ENCODE data around the gene TSPEAR. TPM values are rescaled to one million over a fixed set of nuclear protein-coding genes. Genes with fewer than 3 reads are reported as not detected.

TSPEAR gene
- total RNA-seq, 1 donor from 2014 or later, result not detected

DNA sequence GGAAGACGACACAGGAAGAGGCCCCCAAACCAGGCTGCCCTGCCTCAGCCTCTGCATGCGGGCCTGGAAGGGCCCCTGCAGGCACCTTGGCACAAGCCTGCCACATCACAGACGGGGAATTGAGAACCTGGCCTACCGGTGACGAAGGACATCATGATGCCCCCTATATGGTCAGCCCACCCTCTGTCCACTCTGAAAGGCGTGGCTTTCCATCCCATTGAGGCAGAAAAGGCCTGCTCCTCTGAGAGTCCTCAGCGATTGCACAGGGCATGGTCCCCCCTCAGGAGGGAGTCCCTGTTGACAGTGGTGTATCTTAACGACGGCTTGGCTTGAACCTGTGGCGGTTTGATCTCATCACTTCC lies 182.8 kb downstream of the TSPEAR start:
- DNase-seq (ENCODE audit: low read depth), result no peak

DNA sequence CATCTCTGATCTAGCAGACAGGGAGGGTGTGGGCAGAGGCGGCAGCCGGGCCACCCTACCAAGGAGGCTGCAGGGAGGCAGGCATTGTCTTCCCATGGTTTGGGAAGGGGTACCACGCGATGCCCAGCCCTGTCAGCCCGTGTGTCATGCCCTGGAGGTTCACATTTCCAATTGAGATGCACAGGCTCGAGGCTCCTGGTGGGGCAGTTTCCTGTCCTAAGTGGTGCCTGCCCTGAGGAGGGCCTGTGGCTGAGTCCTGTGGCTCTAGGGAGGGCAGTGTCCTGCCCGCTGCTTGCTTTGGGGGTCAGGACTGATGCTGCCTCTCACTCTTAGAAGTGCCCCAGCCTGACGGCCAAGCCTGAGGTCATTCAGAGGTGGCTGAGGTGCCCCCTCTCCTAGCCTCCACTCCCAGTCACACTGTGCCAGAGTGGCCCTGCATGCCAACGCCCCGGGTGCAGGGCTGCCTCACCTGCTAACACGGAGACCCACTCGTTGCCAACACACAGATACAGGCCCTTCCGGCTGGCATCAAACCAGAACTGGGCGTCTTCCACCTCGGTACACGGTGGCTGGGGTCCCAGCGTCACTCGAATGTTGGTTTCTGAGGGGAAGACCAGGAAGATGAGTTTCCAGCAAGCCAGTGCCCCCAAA lies 183.3 kb downstream of the TSPEAR start:
- DNase-seq (ENCODE audit: low read depth), result no peak

DNA sequence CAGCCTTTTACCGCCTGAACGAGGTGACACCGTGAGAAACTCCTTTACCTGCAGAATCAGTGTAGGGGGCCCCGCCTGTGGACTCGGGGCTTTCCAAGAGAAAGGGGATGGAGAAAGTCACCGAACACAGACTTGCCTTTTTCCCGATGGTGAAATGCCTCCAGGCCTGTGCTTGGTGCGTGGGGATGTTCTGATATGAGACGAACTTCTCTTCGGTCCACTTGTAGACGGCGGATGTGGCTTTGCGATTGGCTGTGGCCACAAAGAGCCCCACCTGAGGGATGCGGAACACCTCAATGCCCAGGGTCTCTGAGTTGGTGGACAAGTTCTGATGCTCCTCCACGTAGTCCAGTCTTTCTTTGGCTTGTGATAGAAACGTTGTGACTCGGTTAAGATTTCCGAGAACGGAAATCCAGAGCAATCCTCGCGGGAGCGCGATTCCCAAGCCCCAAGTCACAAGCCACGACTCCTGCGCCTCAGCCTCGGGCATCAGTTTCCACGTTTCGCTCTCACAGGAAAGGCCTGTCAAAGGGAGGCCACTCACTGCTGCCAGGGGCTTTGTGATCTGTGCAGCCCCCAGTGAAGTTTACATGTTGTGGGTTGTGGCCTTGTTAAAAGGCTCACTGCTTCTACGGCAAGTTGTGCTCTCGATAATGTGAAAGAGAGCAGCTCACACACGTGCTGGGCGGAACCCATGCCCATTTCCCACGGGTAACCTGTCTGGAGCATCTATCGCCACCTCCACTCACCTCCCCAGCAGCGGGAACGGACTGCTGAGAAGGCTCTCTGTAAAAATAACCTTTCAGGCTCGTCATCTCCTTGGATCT lies 184.0 kb downstream of the TSPEAR start:
- no peak for DNase-seq (ENCODE audit: low read depth)

GRCh38 chr21:44526096-44526997 lies 185.0 kb downstream of the TSPEAR start:
- no peak for DNase-seq (ENCODE audit: low read depth)

GRCh38 chr21:44525391-44526095 lies 185.8 kb downstream of the TSPEAR start:
- no peak for DNase-seq (ENCODE audit: low read depth)

DNA sequence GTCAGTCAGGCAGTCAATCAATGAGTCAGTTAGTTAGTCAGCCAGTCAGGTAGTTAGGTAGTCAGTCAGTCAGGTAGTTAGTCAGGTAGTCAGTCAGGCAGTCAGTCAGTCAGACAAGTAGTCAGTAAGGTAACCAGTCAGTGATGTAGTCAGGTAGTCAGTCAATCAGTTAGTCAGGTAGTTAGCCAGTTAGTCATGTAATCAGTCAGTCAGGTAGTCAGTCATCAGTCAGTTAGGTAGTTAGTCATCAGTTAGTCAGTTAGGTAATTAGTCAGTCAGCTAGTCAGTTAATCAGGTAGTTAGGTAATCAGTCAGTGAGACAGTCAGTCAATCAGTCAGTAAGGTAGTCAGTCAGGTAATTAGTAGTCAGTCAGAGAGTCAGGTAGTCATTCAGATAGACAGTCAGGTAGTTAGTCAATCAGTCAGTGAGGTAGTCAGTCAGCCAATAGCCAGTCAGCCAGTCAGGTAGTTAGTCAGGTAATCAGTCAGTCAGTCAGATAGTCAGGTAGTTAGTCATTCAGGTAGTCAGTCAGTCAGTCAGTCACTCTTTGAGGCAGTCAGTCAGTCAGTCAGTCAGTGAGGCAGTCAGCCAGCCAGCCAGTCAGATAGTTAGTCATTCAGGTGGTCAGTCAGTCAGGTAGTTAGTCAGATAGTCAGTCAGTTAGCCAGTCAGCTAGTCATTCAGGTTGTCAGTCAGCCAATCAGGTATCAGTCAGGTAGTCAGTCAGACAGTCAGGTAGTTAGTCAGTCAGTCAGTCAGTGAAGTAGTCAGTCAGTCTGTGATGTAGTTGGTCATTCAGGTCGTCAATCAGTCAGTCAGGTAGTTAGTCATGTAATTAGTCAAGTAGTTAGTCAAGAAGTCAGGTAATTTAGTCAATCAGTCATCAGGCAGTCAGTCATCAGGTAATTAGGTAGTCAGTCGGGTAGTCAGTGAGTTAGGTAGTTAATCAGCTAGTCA lies 186.7 kb downstream of the TSPEAR start:
- DNase-seq (ENCODE audit: low read depth), result no peak

GRCh38 chr21:44523567-44524413 lies 187.6 kb downstream of the TSPEAR start:
- DNase-seq (ENCODE audit: low read depth), result no peak

GRCh38 chr21:44522753-44523204 lies 188.6 kb downstream of the TSPEAR start:
- no peak for DNase-seq (ENCODE audit: low read depth)

DNA sequence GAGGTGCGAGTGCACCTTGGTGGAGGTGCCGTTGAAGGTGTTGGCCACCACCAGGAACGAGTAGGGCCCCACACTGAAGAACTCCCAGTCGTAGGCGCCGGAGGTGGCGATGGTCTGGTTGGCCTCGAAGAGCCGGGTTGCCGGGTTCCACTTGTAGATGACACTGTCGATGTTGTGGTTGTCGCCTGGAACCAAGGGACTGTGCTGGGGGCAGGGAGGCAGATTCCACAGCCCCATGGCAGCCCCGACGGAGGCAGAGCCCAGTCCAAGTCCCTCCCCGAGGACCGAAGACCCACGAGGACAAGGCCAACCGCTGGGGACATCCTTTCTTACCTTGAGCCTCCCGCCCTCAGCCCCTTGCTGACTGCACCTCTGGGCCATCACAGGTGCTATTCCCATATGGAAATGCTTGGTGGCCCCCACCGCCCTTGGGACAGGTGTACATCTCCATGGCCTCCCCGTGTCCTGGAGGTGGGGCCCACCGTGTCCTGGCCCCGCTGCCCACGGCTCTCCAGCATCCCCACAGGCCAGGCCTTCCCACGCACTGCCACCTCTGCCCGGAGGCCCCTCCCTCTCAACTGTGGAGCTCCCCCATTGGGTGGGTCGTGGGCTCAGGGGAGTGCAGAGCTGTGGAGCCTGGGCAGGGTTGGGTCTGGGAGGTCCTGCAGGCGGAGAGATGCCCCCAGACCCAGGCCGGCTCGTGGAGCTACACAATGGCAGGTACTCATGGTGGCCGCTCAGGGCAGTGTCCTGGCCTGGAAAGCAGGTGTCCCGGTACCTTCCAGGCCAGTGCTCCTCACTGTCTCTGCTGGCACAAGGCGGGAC lies 189.2 kb downstream of the TSPEAR start:
- no peak for DNase-seq (ENCODE audit: low read depth)

- DNase-seq (ENCODE audit: low read depth), result no peak
Observed at GRCh38 chr21:44521301-44521927, 190.0 kb downstream of the TSPEAR start.

DNA sequence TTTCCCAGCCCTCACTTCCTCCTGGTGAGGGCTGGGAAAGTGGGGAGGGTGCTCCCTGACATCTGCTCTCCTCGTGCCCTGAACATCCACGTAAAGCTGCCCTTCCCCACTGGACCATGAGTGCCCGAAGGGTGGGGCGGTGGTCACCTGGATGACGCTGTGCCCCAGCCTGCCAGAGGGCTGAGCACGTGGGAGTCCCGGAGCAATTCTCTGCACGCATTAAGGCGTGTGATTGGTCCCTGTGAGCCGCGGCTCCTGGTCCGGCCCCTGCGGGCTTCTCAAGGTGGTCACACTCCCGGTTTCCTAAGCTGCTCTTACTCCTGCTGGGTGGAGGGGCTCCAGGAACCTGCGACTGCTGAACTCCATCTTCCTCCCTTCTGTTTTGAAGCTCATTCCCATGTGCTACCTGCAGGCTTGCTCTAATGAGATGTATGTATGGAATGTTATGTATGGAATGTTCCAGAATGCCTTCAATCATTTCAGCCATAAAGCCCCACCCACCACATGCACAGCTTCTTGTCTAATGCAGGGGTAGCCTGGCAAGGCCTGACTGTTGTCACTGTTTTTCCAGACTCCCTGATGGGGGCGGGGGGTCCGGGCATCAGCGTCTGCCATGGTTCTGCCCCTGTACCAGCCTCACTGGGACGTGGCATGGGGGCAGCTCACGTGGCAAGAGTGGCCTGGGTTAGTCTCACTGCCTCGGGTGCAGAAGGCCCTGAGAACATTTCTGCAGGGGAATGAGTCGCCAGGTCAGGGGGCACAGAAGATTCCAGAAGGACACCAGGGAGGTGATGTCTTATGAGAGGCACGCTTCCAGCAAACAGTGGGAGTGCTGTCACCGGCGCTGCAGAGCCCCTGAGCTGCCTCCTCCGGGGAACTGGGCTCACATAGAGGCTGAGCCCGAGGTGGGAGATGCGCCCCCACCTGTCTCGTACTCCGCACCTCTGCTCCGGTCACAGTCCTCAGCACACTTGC lies 190.8 kb downstream of the TSPEAR start:
- DNase-seq (ENCODE audit: low read depth), result no peak

GRCh38 chr21:44519346-44520325 lies 191.7 kb downstream of the TSPEAR start:
- DNase-seq (ENCODE audit: low read depth), result no peak

DNA sequence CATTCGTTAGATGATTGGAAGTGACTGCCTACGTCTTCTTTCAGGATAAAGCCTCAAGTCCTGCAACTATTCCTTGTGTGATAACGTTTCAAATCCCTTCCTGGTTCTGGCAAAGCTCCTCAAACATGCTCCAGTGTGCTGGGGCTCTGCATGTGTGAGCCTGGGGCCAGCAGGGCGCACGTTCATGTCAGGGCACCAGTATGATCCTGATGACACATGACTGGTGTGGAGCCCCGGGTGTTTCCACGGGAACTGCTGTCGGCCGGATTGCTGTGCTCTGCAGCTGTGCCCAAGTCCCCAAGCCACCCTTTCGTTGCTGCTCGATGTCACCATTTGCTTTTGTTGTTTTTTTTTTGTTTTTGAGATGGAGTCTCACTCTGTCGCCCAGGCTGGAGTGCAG lies 192.7 kb downstream of the TSPEAR start:
- DNase-seq (ENCODE audit: low read depth), result no peak

- DNase-seq (ENCODE audit: low read depth), result no peak
Observed at GRCh38 chr21:44517175-44517899, 194.0 kb downstream of the TSPEAR start.

DNA sequence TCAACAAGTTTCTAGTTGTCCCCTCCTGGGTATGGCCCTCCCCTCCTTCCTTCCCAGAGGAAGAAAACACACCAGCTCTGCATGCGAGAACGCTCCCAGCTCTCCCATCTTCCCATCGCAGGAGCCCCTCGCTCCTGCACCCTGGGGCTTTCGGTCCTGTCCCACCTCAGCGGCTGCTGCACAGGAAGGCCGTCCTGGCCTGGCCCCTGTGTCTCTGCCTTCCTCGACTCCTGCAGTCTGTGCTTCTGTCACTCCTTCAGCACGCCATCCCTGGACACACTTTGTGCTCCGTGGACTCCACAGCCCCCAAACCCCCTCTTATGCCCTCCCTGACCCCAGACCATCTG lies 194.6 kb downstream of the TSPEAR start:
- DNase-seq (ENCODE audit: low read depth), result no peak
